Measurements from ENCODE around the gene DUS1L.
A peak's percentile ranks its signal among the peaks of the same experiment; 100 is the strongest.

Gene DUS1L

DNA sequence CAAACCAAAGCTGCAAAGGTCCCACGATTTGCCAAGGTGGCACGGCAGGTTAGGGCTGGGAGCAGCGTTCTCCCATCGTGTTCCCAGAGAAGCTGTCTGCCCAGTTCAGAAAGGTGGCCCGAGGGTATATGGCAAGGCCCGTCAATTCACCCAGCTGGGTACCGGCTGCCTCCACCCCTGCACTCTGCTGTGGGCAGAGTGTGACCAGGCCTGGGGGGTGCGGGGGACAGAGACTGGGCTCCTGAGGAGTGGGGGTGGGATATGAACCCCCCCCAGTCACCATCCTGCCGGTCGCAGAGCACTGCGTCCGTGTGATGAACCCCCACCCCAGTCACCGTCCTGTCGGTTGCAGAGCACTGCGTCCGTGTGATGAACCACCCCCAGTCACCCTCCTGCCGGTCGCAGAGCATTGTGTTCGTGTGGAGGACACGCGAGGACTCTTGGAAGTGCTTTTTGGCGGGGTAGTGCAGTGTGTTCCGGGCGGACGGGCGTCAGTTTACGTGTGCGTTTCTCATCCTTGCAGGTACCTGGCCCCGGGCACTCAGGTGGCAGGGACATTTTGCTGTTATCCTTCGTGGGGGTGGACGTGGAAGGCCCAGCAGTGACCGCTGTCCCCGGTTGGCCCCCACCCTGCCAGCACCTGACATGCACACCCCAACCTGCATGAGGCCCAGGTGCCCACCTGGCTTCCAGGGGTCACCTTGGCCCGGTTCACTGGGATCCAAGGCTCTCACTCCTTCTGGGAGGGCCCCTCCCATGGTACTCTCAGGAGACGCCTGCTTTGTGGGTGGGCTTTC is 35.1 kb upstream of the DUS1L start:
- no peak for DNase-seq

DNA sequence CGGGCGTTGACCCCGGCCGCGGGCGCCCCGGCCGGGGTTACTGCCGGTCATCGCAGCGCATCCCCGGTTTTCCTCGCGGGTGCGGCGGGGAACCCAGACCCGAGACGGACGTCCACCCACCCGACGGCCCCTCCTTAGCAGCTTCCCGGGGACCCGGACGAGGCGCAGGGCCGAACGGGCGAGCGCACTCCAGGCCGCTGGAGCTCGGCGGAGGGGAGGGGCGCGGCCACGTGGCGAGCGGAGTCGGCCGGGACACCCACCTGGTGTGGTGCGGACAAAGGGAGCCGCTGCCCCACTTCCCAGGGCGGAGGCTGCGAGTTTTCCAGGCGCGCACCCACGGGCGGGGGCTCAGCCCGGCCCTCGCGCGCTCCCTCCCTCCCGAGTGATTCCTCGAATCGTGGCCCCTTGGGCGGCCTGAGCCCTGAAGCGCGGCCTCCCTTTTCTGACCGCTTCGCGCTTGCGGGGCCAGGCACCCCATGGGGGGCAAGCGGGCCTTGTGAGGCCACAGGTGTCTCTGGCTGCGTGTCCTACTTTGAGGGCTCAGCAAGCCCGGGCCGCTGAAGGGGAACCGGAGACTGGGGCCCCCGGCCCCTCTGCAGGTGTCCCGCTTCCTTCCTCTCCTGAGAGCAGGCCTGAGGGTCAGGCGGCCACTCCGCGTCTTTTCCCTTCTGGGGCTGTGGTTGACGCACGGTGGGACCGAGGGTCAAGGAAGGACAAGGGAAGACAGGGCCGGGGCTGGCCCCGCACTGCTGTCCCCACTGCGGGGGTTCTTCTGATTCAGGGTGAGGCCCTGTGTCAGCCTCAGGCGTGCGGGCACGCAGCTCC is 33.5 kb upstream of the DUS1L start:
- DNase-seq, result peak; percentile 51

DNA sequence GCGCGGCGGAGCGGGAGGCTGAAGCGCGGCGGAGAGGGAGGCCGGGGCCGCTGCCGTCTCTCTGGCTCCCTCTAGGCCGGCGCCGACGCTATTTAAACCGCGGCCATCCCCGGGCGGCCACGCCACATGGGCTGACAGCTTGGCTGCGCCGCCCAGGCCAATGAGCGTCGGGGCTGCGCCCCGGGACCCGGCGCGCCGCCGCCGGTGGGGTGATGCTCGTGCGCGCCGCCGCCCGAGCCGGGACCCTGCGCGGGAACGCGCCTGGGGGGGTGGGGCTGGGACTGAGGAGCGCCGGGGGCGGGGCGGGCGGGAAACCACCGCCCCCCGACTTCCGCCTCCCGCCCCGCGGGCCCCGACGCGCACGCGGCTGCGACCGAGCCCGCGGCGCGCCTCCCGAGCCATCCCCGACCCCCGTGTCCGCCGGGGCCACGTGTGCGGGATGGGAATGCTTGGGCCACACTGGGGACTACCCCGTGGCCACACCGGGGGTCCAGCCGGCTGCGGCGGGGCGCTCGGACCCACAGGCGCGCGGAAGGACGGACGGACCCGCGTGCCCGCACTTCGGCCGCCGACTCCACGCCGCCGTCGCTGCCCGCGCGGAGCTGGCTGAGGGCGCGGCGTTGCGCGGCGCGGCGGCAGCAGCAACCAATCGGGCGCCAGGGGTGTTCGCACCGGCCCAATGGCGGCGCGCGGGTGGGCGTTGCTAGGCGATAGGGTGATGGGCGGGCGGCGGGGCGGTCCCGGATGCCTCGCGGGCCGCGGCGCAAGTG is 32.8 kb upstream of the DUS1L start, which contains the start of gene FASN:
Gene FASN, minus strand, starts transcription at position 68 of the 770 bp plus-strand sequence. CDS start 1,791 bp downstream, outside the sequence.
- peak; percentile 92 for DNase-seq

DNA sequence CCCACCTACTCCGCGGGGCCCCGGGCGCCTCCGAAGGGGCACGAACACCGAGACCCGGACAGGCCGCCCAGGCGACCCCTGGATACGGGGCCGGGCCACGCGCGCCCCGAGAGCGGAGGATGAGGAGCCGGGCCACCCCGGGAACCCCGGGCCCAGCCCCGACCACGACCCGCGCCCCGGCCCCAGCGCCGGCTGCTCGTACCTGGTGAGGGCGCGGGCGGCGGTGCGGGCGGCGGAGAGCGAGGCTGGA is 32.2 kb upstream of the DUS1L start:
- no peak for DNase-seq

DNA sequence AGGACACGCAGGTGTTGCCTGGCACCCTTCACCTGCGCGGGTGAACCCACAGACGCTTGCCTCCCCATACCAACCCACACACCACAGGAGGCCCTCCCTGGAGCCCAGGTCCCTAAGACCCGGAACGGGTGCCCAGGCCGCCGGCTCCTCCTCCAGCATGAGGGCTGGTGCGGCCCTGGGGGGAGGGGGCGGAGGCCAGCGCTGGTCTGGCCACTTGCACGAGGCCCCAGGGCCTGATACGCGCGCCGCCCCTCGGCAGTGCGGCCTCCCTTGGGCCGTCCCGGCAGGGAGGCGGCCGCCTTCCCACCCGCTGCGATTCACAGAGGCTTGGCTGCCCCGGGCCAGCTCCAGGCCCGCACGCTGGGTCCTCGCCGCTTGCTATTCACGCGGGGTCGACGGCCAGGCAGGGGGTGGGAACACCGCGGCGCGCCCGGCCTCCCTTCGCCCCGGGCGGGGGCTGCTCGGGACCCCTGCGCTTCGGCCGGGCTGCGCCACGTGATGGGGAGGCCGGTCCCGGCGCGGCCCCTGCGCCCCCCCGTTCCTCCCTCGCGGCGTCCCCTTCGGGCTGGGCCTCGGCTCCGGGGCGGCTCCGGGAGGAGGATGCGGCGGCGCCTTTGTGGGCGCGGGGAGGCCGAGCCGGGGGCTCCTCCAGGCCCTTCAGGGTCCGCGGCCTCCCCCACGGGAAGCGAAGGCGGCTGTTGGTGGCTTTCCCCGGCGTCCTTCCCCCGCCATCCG is 31.7 kb upstream of the DUS1L start:
- DNase-seq, result peak; percentile 11

DNA sequence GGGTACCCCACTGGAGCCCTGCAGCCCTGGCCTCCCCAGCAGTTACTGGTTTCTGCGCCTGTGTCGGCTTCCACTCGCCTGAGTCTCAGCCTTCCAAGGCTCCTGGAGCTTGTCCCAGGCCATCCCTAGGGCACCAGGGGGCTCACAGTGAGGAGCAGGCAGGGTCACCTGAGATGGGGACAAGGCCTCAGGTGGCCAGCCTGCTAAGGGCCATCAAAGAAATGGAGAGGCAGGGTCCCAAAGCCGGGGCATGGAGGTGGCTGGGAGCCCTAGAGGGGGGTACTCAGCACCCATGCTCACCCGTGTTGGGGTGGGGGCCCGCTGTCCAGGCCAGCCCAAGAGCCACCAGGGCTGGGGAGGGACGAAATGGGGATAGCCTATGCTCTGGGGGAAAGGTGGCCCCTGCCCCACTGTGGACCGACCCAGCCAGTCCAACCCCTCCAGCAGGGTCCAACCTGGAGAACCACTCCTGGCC is 31.1 kb upstream of the DUS1L start:
- DNase-seq, result no peak

DNA sequence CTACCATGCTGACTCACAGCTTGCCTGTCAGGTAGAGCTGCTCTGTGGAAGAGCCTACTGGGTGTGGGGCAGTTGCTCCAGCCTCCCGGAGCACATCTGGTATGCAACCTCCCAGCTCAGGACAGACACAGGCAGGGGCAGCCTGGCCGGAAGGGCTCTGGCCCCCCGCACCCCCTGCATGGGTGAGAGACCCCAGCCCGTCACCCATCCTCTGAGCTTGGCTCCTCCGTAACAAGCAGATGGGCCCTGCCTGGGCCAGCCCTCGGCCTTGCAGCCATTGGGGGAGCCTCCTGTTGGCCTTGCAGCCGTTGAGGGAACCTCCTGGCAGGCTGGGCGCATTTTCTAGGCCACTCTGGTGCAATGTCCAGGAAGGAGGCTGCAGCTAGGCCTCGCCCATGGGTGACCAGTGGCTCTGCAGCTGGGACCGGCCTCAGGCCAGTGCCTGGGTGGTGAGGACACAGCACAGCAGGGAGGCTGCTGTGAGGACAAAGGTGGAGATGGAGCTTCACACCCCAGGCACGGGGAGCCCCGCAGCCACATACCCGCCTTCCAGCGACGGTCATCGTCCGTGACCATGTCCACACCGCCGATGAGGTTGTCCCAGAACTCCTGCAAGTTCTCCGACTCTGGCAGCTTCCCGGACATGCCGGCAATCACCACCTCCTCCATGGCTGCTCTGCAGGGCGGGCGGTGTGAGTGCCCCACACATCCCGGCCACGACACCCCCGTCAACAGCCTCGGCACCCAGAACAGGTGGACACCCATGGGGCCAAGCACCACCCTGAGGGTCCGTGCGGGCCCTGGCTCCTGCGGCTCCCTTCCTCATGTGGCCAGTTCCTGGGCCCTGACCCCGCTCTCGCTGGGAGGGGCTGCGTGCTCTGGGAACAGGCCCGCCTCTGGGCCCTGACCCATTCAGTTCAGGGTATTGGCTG is 30.4 kb upstream of the DUS1L start:
- DNase-seq, result no peak

DNA sequence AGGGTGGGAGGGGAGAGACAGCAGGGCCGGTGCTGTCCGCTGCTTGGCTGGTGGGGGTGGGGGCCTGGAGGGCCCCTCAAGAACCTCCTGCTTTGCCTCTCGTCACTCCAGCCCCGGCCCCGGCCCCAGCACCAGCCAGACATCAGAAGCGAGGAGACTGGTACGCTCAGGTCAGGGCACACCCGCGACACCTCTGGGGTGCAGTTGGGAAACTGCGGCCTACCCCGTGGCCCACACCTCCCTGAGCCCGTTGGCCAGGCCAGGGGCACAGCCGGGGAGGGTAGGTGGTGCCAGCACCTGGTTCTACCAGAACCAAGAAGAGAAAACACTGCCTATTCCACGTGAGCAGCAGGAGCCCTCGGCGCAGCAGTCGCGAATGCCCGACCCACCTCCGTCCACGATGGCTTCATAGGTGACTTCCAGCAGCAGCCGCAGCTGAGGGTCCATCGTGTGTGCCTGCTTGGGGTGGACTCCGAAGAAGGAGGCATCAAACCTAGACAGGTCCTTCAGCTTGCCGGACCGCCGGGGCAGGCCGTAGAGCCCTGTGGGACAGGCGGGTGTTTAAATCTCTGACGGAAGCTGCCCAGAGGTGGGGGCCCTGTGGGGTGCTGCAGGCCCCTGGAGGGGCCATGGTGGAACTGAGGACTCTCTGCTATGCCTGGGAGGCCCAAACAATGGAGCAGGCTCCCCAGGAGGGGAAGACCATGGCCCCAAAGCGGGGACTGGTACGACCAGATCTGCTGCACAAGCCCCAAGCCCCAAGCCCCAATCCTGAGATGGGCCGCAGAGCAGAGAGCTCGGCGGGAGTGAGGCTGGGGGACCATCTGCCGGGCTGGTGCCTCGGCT is 29.6 kb upstream of the DUS1L start:
- no peak for DNase-seq

DNA sequence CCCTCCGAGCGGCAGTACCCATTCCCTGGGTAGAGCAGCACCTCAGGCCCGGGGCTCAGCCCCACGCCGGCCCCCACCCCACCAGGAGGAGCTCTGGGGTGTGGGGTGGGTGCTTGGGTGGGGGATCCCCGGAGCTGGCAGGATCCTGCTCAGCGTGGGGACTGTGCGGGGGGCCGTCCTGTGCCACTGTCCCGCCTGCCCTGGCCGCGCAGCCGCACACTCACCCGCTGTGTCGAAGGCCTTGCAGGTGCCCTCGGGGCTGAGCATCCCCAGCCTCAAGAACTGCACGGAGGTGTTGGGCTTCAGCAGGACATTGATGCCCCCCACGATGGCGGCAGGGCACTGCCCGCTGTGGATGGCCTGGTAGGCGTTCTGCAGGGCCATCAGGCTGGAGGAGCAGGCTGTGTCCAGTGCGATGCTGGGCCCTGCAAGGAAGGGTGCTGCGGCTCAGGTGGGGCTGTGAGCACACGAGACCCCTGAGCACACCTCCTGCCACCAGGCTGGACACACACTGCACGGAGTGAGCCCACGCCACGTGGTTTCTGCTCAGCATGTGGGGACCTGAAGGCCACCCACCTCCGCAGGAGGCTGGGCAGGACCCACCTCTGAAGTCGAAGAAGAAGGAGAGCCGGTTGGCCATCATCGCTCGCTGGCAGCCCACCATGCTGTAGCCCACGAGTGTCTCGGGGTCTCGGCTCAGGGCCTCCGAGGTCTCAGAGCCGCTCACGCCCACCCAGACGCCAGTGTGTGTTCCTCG is 27.6 kb upstream of the DUS1L start:
- DNase-seq, result no peak

DNA sequence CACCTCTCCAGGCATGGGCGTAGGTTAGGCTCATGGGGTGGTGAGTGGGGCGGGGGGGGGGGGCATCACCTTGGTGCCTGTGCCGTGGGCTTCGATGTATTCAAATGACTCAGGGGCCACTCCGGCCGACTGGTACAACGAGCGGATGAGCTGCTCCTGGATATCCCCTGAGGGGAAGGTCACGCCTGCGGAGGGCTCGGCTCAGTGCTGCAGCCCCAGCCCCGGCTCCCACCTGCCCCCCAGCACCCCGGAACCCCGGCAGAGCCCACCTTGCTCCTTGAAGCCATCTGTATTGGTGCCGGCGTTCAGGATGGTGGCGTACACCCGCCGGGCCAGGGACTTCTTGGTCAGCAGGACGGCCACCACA is 27.0 kb upstream of the DUS1L start:
- DNase-seq, result no peak

DNA sequence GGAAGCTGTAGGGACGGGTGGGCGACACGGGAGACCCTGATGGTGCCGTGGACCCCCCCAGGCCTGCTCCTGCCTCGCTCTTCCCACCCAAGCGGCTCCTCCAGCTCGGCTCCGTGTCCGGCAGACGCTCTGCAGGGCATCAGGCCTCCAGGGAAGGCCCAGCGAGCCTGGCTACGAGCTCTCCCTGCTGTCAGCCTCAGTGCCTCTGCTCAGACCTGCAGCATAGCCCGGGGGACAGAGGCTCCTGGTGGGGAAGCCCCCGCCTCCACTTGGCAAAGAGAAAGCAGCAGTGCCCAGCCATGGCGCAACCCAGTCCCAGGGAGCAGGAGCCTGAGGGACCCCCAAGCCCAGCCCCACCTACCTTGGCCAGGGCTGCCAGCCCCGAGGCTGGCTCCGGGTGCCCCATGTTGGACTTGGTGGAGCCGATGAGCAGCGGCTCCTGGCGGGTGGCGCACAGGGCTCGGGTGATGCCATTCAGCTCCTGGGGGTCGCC is 26.5 kb upstream of the DUS1L start:
- DNase-seq, result no peak

DNA sequence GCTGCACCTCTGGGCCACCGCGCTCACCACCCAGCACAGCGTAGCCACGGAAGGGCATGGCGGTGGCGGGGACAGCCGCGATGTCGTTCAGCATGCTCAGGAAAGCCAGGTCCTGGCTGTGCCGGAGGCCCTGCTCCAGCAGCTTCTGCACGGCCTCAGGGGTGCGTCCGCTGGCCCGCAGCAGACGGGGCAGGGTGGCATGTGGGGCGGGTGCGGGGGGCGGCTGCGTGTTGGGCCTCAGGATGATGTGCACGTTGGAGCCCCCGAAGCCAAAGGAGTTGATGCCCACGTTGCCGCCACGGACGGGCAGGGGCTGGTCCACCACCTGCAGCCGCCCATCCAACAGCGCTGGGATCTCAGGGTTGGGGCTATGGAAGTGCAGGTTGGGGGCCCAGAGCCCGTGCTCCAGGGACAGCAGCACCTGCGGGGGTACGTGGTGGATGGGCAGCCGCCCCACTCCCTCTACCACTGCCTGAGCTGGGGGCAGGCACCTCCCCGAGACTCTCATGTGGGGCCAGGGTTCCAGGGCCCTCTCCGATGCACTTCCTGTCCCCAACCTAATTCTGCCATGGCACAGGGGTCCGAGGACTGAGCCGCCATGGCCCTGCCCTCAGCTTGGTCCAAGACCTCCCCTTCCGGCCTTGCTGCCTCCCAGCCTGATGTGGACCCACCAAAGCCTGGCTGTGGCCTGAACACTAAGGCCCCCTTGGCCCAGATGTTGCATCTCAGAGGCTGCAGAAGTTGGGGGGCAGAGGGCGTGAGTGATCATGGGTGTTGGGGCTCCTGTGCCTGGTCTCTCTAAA is 25.9 kb upstream of the DUS1L start:
- DNase-seq, result no peak

DNA sequence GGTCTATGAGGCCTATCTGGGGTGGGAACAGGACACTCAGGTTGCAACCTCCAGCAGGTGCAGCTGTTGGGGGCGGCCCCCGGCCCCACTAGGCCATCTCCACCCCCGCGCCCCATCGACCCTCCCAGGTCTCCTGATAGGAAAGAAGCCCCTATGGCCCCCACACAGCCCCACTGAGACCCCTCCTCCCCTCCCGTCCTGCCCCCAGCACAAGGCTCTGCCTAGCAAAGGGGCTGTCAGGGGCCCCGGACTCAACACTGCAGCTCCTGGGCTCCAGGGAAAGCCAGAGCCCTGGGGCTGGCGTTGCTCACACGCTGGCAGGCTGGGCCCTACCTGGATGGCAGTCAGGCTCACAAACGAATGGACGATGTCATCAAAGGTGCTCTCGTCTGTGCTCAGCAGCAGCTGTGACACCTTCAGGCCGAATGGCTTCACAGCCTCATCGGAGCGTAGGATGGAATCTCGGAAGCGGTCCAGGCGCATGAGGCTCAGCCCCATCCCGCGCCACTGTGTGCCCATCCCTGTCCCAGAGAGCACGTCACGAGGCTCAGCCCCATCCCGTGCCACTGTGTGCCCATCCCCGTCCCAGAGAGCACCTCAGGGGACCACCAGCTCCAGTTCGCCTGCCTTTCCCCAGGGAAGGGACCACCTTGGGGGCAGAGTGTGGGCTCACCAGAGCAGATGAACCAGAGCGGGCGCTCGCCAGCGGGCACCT is 25.1 kb upstream of the DUS1L start:
- DNase-seq, result no peak

DNA sequence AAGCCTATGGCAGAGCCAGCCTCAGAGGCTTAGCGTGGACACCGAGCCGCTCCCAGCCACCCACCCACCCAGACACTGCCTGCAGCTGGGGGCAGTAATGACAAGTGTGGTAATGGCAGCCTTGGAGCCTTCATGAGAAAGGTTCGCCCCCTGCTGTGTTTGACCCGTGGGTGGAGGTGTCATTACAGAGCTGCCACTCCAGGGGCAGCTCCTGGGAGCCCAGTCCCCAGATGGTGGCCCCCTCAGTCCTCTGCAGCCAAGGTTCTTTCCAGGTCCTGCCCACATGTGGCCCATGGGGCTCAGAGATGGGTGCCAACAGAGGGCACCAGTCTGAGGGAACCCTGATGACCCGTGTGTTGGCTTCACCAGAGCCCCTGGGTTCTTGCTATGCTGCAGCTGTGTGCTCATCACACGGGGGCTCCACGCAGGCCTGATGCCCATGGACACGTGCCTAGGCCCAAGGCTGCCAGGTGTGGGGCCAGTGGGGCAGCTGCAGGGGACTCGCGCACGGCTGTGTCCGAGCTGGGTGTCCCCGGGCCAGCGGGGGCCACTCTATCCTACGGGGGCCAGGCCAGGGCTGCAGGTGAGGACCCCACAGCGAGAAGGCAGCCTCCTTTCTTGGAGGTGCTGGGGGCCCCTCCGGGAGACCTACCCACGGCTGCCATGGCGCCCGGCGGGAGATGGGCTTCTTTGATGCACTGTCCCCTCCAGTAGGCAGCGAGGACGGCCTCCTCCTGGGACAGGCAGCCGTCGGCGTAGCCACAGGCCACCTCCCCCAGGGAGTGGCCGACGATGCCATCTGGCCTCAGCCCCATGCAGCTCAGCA is 24.3 kb upstream of the DUS1L start:
- DNase-seq, result no peak

DNA sequence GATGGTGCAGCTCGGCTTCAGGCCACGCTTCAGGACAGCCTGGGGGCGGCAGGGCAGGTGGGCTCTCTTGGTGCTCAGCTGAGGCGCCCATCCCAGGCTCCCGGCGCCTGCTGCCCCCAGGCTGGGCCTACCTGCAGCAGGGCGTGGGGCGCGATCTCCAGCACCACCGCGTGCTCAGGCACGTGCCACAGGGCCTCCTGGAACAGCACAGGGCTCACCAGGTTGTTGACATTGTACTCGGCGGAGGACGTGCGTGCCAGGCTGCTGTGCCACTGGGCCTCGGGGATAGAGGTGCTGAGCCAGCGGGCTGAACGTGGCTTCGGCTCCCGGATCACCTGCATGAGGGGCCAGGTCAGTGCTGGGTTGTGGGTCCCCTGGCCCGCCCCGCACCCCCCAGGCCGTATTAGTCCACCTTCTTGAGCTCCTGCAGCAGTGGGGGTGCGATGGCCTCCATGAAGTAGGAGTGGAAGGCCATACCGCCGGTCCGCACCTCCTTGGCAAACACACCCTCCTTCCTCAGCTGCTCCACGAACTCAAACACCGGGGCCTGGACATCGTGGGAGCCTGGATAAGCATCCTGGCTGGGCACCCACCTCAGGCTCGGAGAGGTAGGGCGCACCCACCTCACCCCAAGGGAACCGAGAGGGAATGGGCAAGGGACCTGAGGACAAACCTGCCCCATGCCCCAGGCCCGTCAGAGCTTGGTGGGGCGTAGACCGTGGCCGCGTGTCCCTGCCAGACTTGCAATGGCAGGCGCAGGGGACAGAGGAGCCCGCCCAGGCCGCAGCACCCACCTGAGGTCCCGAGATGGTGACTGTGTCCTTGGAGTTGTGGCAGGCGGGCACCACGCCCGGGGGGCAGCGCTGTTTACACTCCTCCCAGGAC is 23.5 kb upstream of the DUS1L start:
- DNase-seq, result no peak

Measured in NCI-H1092 treated with DMSO at 0.1 percent for 48 hours (cell line).